MM.1S (cell line): Measurements from ENCODE around the gene TYRO3.

Source experiments
- EZH2 ChIP-seq: fragments of 300-600 bp; sonication (generic); optimal IDR thresholded peaks from 2 replicates; pipeline ENCODE3; 2017; ENCODE audit warnings: low read depth, mild to moderate bottlenecking, antibody characterized with exemption, low read length, mixed read lengths
- TF ChIP-seq, protein P1 (sequence below): fragments of 300-600 bp; sonication (generic); IDR thresholded peaks from 2 replicates; pipeline ENCODE4 v1.5.1; 2016; ENCODE audit warnings: antibody characterized with exemption, low read length, mixed read lengths

DNA sequence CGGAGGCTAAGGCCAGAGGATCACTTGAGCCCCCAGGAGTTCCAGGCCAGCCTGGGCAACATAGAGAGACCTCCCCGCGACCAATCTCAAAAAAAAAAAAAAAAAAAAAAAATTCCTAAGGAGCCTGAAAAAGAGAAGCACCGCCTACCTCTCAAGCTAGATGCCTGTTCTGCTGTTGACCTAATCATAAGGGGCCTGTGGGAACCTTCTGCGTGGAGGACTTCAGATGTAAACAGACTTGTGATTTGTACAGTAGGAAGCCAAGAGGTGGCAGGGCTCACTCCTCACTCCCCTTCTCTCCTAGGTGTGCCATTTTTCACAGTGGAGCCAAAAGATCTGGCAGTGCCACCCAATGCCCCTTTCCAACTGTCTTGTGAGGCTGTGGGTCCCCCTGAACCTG is 3.2 kb downstream of the TYRO3 start:
- no peak for TF ChIP-seq EZH2
- TF ChIP-seq, protein P1, sequence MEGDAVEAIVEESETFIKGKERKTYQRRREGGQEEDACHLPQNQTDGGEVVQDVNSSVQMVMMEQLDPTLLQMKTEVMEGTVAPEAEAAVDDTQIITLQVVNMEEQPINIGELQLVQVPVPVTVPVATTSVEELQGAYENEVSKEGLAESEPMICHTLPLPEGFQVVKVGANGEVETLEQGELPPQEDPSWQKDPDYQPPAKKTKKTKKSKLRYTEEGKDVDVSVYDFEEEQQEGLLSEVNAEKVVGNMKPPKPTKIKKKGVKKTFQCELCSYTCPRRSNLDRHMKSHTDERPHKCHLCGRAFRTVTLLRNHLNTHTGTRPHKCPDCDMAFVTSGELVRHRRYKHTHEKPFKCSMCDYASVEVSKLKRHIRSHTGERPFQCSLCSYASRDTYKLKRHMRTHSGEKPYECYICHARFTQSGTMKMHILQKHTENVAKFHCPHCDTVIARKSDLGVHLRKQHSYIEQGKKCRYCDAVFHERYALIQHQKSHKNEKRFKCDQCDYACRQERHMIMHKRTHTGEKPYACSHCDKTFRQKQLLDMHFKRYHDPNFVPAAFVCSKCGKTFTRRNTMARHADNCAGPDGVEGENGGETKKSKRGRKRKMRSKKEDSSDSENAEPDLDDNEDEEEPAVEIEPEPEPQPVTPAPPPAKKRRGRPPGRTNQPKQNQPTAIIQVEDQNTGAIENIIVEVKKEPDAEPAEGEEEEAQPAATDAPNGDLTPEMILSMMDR = no peak
